HG03280 (cell line): ENCODE results near the gene LRRC27.

Experiments
- ATAC-seq: cut with Tn5 transposase; IDR thresholded peaks from one replicate; pipeline ENCODE4 v1.9.1; 2021; ENCODE audit warnings: mild to moderate bottlenecking, moderate library complexity; ENCODE audit not compliant: unreplicated experiment

The LRRC27 gene

DNA sequence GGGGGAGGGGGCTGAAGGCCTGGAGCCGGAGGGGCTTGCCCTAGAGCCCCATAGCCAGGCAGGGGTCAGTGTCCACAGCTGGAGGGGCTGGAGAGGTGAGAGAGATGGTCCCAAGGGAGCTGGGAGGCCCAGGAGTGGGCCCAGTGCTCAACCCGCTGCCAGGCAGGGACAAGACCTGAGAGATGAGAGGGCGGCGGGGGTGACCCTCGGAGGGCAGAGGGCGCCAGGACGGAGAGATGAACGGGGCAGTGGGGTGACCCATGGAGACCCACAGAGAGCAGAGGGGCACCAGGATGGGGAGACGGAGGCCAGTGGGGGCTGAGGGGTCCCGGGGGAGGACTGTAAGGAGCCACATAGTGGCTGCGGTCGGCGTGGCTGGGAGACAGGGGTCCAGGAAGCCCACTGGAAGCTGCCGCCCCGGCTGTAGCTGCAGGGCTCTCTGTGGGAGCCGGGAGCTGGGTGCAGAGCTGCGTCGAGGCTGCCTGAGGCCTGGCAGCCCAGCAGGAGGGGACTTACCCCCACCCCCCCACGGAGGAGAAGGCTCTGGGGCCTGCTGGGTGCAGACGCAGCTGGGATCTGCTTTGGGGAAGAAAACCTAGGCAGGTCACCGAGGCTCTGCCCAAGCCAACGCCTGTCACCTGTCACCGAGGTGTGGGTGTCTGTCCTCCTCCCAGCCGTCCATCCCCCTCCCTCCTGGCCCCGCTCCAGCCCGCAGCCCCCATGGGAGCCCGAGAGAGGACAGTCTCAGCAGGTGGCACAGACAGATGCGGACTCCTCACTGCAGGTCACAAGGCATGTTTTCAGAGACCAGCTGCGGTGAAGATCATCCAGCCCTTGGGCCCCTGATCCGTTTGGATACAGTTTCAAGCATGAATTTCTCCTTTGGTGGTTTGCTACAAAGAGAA is 90.1 kb downstream of the LRRC27 start:
- no peak for ATAC-seq

DNA sequence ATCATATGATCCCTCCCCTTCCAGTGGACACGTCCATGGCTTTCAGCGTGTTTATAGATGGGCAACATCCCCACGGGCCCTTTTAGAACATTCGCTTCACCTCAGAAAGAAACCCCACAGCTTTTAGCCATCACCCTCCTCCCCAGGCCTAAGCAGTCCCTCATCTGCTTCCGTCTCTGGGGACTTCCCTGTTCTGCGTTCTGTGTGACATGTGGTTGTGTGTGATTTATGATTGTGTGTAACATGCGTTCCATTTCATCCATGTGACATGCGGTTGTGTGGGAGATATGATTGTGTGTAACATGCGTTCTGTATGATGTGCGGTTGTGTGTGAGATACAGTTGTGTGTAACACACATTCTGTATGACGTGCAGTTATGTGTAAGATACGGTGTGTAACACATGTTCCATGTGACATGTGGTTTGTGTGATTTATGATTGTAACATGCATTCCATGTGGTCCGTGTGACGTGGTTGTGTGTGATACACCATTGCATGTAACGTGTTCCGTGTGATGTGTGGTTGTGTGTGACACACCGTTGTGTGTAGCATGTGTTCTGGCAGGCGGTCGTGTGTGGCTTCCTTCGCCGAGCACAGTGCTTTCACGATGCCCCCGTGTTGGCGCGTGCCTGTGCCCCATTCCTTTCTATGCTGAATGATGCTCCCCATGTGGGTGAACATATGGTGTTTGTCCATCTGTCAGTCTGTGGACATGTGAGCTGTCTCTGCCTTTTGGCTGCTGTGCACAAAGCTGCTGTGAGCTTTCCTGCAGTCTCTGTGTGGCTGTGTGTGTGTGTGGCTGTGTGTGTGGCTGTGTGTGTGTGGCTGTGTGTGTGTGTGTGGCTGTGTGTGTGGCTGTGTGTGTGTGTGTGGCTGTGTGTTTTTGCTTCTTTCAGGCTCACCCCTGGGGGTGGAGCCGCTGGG is 91.2 kb downstream of the LRRC27 start:
- ATAC-seq, result no peak

DNA sequence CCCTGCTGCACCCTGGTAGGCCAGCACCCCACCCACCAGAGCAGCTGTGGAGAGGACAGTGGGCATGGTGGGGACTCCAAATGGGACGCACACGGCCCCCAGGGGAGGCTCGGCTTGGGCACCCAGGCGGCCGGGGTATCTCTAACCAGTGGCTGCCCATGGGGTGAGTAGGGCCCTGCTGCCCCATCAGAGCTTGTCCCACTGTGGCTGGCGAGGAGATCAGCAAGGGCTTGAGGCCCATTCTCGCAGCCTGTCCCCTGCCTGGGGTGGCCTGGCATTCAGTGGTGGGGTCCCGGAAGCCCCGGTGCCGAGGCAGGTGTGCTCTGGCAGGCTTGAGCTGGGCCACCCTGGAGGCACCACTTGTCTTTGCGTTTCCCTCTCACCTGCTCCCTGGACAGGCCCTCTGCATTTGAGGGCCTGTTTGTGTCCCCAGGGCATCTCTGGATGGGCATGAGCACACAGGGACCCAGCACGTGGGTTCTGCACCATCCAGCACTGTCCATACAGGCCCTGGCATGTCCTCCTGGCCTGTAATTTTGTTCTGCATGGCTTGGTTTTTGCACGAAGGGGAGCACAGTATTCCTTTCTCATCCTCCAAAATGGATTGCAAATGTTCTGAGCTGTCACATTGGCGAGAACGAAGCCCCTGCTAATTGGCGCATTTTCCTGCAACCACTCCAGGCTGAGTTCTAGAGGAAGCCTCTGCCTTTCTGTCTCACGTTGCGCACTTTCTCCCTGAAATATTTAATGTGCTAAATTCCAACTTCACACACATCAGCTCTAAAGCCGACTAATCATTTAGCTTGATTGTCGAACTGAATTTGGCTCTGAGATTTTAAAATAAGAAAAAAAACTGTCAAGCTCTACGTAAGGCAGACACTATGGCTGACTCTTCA is 92.2 kb downstream of the LRRC27 start:
- no peak for ATAC-seq

DNA sequence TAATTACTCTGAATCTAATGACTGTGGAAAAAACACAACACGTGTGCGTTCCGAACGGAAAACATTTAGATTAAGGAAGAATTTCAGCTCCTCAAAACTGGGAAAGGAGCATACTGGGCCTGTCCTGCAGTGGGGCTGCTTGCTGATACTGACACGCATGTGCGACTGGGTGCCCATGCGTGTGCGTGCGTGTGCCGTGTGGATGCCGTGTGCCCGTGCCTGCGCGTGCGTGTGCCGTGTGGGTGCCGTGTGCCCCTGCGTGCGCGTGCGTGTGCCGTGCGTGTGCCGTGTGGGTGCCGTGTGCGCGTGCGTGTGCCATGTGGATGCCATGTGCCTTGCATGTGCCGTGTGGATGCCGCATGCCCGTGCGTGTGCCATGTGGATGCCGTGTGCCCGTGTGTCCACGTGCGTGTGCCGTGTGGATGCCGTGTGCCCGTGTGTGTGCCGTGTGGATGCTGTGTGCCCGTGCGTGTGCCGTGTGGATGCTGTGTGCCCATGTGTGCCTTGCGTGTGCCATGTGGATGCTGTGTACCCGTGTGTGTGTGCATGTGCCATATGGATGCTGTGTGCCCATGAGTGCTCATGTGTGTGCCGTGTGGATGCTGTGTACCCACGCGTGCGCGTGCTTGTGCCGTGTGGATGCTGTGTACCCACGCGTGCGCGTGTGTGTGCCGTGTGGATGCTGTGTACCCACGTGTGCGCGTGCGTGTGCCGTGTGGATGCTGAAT is 93.2 kb downstream of the LRRC27 start:
- ATAC-seq, result no peak

DNA sequence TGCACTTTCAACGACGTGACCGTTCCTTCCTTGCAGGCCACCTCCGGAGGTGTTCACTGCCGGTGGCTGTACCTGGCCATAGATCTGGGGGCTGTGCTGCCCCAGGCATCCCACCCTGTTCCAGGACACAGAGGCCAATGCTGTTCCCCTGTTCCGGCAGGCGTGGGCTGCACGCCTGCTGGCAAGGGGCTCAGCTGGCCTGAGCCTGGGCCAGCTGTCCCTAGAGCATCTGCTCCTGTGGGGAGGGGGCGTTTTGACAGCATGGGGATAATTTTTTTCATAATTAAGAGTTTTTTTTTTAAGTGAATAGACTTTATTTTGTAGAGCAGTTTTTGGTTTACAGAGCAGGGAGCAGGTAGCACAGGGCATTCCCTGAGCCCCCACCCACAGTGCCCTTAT is 93.8 kb downstream of the LRRC27 start:
- ATAC-seq, result no peak

DNA sequence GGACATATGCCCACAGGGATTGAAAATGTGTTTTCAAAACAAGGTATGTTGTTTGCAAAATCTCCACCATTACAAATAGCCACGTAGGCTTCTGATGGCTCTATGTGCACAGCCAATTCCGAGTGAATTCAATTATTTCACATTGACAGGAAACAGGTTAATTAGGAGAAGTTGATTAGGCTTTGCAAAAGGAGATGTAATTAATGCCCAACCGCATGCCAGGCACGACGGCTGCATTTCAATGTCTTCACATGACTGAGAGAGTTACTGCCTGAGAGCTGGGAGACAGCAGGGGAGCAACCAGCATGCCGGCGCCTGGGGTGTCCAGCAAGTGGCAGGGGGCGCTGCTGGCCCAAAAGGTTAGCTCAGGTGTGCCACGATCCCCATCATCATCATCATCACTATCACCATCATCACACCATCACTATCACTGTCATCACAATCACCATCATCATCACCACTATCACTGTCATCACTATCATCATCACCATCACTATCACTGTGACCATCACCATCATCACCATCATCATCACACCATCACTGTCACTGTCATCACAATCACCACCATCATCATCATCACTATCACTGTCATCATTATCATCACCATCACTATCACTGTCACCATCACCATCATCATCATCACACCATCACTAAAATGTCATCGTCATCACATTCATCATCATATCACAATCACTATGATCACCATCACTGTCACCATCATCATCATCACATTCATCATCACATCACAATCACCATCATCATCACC is 95.2 kb downstream of the LRRC27 start:
- ATAC-seq, result no peak

DNA sequence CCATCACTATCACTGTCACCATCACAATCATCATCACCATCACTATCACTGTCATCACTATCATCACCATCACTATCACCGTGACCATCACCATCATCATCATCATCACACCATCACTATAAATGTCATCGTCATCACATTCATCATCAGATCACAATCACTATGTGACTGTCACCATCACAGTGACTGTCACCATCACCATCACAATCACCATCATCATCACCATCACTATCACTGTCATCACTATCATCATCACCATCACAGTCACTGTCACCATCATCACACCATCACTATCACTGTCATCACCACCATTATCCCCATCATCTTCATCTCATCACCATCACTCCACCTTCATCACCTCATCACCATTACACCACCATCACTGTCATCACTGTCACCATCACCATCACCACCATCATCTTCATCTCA is 96.0 kb downstream of the LRRC27 start:
- no peak for ATAC-seq

DNA sequence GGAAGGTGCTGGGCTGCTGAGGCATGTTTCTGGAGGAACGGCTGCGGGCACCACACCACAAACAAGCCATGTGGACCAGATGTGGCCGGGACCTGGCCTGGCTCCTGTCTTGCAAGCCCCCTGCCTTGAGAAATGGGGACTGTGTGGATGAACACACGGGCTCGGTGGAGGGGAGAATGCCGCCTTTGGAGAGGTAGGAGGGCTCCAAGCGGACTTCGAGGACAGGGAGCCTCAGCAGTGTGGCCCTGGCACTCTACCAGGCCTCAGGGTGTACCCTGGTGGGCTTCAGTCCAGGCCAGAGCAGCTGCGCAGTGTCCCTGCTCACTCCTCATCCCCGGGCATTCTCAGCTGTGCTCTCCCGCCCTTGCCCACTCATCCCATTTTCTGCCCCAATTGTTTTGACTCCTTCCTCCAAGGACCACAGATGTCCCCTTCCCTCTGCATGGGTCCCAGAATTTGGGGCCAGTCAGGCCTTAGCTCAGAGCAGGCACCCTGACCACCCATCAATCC is 96.5 kb downstream of the LRRC27 start:
- no peak for ATAC-seq
